GM18520 (cell line): ENCODE measurements around the gene RMI2.

Experiments used
- ATAC-seq: cut with Tn5 transposase; IDR thresholded peaks from one replicate; pipeline ENCODE4 v1.9.1; 2021; ENCODE audit not compliant: unreplicated experiment

RMI2 gene

GRCh38 chr16:11396241-11397048 lies 51.2 kb downstream of the RMI2 start:
- no peak for ATAC-seq

GRCh38 chr16:11398136-11398535 lies 52.9 kb downstream of the RMI2 start:
- no peak for ATAC-seq

- ATAC-seq = no peak
Observed at GRCh38 chr16:11398851-11399250, 53.6 kb downstream of the RMI2 start.

GRCh38 chr16:11399261-11399831 lies 54.1 kb downstream of the RMI2 start:
- ATAC-seq = no peak

- no peak for ATAC-seq
Observed at GRCh38 chr16:11400076-11400475, 54.8 kb downstream of the RMI2 start.
